ENCODE measurements around the gene SAA4. TPM values are rescaled to one million over a fixed set of nuclear protein-coding genes. Genes with fewer than 3 reads are reported as not detected.
"Not testable (repeated sequence)": the region's sequence is repeated elsewhere in the genome, so short reads cannot be mapped to it uniquely, and the experiment has no call there.

Gene SAA4
- polyA plus RNA-seq, 3 donors: not detected

- H3K9me3 Mint-ChIP-seq: no peaks in the 10 kb centered on the region
- no peak for DNase-seq
- WGBS (ENCODE audit: insufficient coverage): 91% methylated on average over 4 of the region's 4 CpGs
- no peaks in the 10 kb centered on the region for H4K20me1 ChIP-seq (ENCODE audit: insufficient read depth, low read length)
- TF ChIP-seq, protein P1, sequence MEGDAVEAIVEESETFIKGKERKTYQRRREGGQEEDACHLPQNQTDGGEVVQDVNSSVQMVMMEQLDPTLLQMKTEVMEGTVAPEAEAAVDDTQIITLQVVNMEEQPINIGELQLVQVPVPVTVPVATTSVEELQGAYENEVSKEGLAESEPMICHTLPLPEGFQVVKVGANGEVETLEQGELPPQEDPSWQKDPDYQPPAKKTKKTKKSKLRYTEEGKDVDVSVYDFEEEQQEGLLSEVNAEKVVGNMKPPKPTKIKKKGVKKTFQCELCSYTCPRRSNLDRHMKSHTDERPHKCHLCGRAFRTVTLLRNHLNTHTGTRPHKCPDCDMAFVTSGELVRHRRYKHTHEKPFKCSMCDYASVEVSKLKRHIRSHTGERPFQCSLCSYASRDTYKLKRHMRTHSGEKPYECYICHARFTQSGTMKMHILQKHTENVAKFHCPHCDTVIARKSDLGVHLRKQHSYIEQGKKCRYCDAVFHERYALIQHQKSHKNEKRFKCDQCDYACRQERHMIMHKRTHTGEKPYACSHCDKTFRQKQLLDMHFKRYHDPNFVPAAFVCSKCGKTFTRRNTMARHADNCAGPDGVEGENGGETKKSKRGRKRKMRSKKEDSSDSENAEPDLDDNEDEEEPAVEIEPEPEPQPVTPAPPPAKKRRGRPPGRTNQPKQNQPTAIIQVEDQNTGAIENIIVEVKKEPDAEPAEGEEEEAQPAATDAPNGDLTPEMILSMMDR (IDR thresholded peaks at IDR 0.05): no peak
- H3K36me3 Mint-ChIP-seq: peaks cover under 1 to 1% of the 10 kb centered on the region in 2 donors
- H3K4me2 ChIP-seq (replicated peaks; ENCODE audit: extremely low read depth, low read length, poor library complexity, severe bottlenecking): no peak overlapping the region
- H3K27ac Mint-ChIP-seq: no peak overlapping the region
- H3K4me3 Mint-ChIP-seq: no peak overlapping the region
- H3K4me1 Mint-ChIP-seq: peaks cover 18% of the 10 kb centered on the region
- H2AFZ ChIP-seq (ENCODE audit: insufficient read depth, low read depth, low read length, poor library complexity, severe bottlenecking): no peak overlapping the region
- H3K36me3 ChIP-seq (replicated peaks in 1 of 2; ENCODE audit: control insufficient read depth in 1 of 2, insufficient read depth in 2 of 2, low read length in 2 of 2): no peaks in the 10 kb centered on the region
- H3K27me3 ChIP-seq (ENCODE audit: control insufficient read depth in 2 of 2, insufficient read depth in 2 of 2, low read length in 2 of 2): no peaks in the 10 kb centered on the region
- intact Hi-C loops (cut with micrococcal nuclease): no loop called here
- H3K9me3 ChIP-seq (replicated peaks in 1 of 2; ENCODE audit: control insufficient read depth in 1 of 2, insufficient read depth in 1 of 2, low read length in 2 of 2): peaks cover 0 to 2% of the 10 kb centered on the region in 2 donors
- H3K9ac ChIP-seq (ENCODE audit: insufficient read depth, low read length, poor library complexity, severe bottlenecking): no peak overlapping the region
- peaks cover 0 to 8% (median 2%) of the 10 kb centered on the region in 3 donors for H3K27me3 Mint-ChIP-seq (ENCODE audit: low read depth in 3 of 3)
- no peaks in the 10 kb centered on the region for H3K79me2 ChIP-seq (ENCODE audit: insufficient read depth, low read length)
- H3K4me1 ChIP-seq (ENCODE audit: control insufficient read depth in 1 of 2, insufficient read depth in 2 of 2, low read length in 2 of 2): peaks cover 5 to 10% of the 10 kb centered on the region in 2 donors
- H3K27ac ChIP-seq (ENCODE audit: low read depth in 1 of 2, low read length in 2 of 2): no peak overlapping the region
- no peak overlapping the region for H3K4me3 ChIP-seq (replicated peaks in 1 of 3; ENCODE audit: low read depth in 2 of 3, low read length in 3 of 3)
Measured at GRCh38 chr11:18270102-18270501, 33.5 kb upstream of the SAA4 start.

- not testable (repeated sequence) for H3K36me3 Mint-ChIP-seq
Measured at GRCh38 chr11:18269252-18269651, 32.6 kb upstream of the SAA4 start.

DNA sequence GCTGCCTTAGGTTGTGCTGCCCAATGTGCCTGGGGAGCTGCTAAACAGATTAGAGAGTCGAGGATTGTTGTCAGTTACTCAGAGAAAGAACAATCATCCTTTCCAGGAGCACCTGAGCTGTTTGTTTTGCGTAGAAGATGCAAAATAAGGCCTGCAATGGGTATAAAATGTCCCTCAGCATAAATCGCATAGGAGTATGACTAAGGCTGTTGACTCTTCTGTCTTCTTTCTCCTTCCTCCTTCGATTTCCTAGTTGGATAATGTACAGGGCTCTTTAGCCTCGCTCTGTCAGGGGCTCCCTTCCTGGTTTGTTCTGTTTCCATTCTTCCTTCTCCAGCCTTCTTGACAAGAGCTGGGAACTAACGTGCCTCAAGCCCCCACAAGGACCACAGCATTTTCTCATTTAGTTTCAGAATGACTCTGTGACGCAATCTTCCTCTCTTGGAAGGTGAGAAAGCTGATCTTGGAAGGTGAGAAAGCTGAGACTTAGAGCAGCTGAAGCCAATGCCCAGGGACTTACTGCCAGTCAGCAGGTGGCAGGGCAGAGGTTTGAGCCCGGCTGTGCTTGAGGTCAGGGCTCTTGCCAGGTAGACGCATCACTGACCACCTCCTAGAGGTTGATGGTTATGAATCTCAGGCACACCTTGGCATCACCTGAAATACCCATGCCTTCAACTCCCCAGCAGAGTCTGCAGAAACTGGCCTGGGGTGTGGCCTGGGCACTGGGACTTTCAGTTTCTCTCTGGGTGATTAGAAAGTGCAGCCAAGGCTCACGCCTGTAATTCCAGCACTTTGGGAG is 30.9 kb upstream of the SAA4 start:
- Mint-ChIP-seq H3K27ac (peak overlapping the region in 2 of 7 donors; percentile 13 to 65), H3K4me1 (peaks cover 31% of the 10 kb centered on the region)
- H3K4me3 ChIP-seq (replicated peaks in 1 of 3; ENCODE audit: low read depth in 2 of 3, low read length in 3 of 3); intact Hi-C loops (cut with micrococcal nuclease); H3K4me2 ChIP-seq (replicated peaks; ENCODE audit: extremely low read depth, low read length, poor library complexity, severe bottlenecking); H3K27ac ChIP-seq (ENCODE audit: low read depth in 1 of 2, low read length in 2 of 2); H3K79me2 ChIP-seq (ENCODE audit: insufficient read depth, low read length); H3K9me3 Mint-ChIP-seq; H4K20me1 ChIP-seq (ENCODE audit: insufficient read depth, low read length); H3K9me3 ChIP-seq (replicated peaks in 1 of 2; ENCODE audit: control insufficient read depth in 1 of 2, insufficient read depth in 1 of 2, low read length in 2 of 2); DNase-seq; H3K4me3 Mint-ChIP-seq; H3K36me3 Mint-ChIP-seq; H2AFZ ChIP-seq (ENCODE audit: insufficient read depth, low read depth, low read length, poor library complexity, severe bottlenecking); H3K36me3 ChIP-seq (replicated peaks in 1 of 2; ENCODE audit: control insufficient read depth in 1 of 2, insufficient read depth in 2 of 2, low read length in 2 of 2); H3K9ac ChIP-seq (ENCODE audit: insufficient read depth, low read length, poor library complexity, severe bottlenecking); H3K27me3 ChIP-seq (ENCODE audit: control insufficient read depth in 2 of 2, insufficient read depth in 2 of 2, low read length in 2 of 2); H3K27me3 Mint-ChIP-seq (ENCODE audit: low read depth in 3 of 3): not testable (repeated sequence)
- peaks cover 10 to 13% of the 10 kb centered on the region in 2 donors for H3K4me1 ChIP-seq (ENCODE audit: control insufficient read depth in 1 of 2, insufficient read depth in 2 of 2, low read length in 2 of 2)
- no CpG with 5 or more reads among the region's 10 CpGs for WGBS (ENCODE audit: insufficient coverage)

More at GRCh38 chr11:18269252-18269651, 32.6 kb upstream of the SAA4 start:
- H3K27me3 ChIP-seq (ENCODE audit: control insufficient read depth in 2 of 2, insufficient read depth in 2 of 2, low read length in 2 of 2); H3K9me3 ChIP-seq (replicated peaks in 1 of 2; ENCODE audit: control insufficient read depth in 1 of 2, insufficient read depth in 1 of 2, low read length in 2 of 2); H3K36me3 ChIP-seq (replicated peaks in 1 of 2; ENCODE audit: control insufficient read depth in 1 of 2, insufficient read depth in 2 of 2, low read length in 2 of 2); H3K27me3 Mint-ChIP-seq (ENCODE audit: low read depth in 3 of 3); H3K27ac ChIP-seq (ENCODE audit: low read depth in 1 of 2, low read length in 2 of 2); H3K4me2 ChIP-seq (replicated peaks; ENCODE audit: extremely low read depth, low read length, poor library complexity, severe bottlenecking); H2AFZ ChIP-seq (ENCODE audit: insufficient read depth, low read depth, low read length, poor library complexity, severe bottlenecking); H3K4me3 Mint-ChIP-seq; DNase-seq; intact Hi-C loops (cut with micrococcal nuclease); H3K4me3 ChIP-seq (replicated peaks in 1 of 3; ENCODE audit: low read depth in 2 of 3, low read length in 3 of 3); H3K9ac ChIP-seq (ENCODE audit: insufficient read depth, low read length, poor library complexity, severe bottlenecking); H3K79me2 ChIP-seq (ENCODE audit: insufficient read depth, low read length); H3K9me3 Mint-ChIP-seq; H4K20me1 ChIP-seq (ENCODE audit: insufficient read depth, low read length): not testable (repeated sequence)
- peak overlapping the region in 1 of 7 donors; percentile 5 for H3K27ac Mint-ChIP-seq
- H3K4me1 ChIP-seq (ENCODE audit: control insufficient read depth in 1 of 2, insufficient read depth in 2 of 2, low read length in 2 of 2): peaks cover 6 to 13% of the 10 kb centered on the region in 2 donors
- no CpG with 5 or more reads among the region's 5 CpGs for WGBS (ENCODE audit: insufficient coverage)
- H3K4me1 Mint-ChIP-seq: peaks cover 24% of the 10 kb centered on the region
